ENCODE measurements around the gene UGT3A2.

DNA sequence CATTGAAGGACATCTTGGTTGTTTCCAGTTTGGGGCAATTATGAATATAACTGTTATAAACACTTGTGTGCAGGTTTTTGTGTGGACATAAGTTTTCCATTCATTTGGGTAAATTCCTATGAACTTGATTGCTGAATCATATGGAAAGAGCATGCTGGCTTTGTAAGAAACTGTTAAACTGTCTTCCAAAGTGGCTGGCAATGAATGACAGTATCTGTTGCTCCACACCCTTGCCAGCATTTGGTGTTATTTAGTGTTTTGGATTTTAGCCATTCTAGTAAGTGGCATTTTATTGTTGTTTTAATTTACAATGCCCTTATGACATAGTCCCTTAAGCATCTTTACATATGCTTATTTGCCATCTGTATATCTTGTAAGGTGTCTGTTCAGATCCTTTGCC, 29.8 kb upstream of the UGT3A2 start:
- TF ChIP-seq EGR1 (IDR thresholded peaks at IDR 0.05) (no peak), EP300 (IDR thresholded peaks at IDR 0.05; ENCODE audit: borderline replicate concordance) (no peak)

All from Ishikawa (cell line).